ENCODE results near the gene MARK3.
"Not testable (repeated sequence)": the region's sequence is repeated elsewhere in the genome, so short reads cannot be mapped to it uniquely, and the experiment has no call there.

Gene MARK3

DNA sequence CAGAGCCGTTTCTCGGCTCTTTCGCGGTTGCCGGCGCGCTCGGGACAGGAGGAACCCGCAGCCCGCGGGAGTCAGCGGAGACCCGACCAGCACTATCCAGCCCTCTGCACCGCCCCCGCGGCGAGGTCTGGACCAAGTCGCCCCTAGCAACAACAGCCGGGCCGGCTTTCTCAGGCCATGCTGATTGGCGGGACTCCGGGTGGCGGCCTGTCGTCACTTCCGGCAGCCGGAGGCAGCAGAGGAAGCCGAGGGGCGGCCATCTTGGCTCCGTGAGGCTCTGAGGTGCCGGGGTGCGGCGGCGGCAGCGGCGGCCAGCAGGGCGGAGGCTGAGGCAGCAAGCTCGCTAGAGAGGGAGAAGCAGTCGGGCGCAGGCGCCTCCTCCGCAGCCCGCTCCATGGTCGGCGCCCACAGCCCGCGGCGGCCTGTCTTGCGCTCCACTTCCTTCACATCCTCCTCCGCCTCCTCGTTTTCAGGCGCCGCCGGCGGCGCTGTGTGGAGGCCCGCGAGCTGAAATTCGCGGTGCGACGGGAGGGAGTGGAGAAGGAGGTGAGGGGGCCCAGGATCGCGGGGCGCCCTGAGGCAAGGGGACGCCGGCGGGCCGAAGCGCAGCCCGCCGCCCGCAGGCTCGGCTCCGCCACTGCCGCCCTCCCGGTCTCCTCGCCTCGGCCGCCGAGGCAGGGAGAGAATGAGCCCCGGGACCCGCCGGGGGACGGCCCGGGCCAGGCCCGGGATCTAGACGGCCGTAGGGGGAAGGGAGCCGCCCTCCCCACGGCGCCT lies at the start of gene MARK3:
Gene MARK3, plus strand, starts transcription at position 264 of the 777 bp plus-strand sequence. CDS start 615 bp downstream, outside the sequence.
- peak; percentile 94 to 96 (median 95) for DNase-seq (ENCODE audit: low read depth in 2 of 3, low spot score in 1 of 3)

DNA sequence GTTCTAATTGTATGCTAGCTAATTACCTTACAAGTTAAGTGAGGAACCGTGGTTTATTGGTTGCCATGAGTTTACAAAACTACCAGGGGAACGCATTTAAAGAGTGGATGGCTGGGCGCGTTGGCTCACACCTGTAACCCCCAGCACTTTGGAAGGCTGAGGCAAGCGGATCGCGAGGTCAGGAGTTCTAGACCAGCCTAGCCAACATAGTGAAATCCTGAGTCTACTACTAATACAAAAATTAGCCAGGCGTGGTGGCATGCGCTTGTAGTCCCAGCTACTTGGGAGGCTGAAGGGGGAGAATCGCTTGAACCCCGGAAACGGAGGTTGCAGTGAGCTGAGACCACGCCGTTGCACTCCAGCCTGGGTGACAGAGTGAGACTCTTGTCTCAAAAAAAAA lies 49.0 kb upstream of the MARK3 start:
- no peak for DNase-seq (ENCODE audit: low read depth in 2 of 3, low spot score in 1 of 3)

DNA sequence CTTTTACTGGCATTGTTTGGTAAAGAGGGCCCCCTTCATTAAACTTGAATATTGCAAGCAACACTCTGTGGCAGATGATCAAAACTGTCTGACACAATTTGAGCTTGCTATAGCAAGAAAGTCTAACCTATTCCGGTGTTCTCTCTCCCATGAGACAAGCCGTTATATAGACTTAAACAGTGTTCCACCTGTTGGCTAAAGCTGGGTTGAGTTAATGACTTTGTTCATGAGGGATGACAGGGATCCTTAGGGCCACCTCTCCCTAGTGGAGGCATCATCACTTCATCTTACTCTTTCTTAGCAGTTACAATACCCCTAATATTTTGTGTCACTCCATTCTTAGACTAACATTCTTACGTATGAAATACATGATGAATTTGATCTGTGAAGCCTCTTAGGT lies 47.4 kb upstream of the MARK3 start:
- DNase-seq (ENCODE audit: low read depth in 2 of 3, low spot score in 1 of 3): no peak

DNA sequence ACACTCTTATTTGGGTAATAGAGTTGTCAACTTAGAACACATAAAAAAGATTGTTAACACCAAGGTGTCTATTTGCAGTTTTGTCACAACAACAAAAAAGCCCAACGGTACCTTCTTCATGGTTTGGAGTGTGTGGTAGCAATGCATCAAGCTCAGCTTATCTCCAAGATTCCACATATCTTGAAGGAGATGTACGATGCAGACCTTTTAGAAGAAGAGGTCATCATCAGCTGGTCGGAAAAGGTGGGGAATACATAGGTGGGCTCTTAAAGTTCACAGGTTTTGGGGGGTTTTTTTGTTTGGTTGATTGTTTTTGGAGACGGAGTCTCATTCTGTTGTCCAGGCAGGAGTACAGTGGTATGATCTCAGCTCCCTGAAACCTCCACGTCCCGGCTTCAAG lies 45.7 kb upstream of the MARK3 start:
- no peak for DNase-seq (ENCODE audit: low read depth in 2 of 3, low spot score in 1 of 3)

DNA sequence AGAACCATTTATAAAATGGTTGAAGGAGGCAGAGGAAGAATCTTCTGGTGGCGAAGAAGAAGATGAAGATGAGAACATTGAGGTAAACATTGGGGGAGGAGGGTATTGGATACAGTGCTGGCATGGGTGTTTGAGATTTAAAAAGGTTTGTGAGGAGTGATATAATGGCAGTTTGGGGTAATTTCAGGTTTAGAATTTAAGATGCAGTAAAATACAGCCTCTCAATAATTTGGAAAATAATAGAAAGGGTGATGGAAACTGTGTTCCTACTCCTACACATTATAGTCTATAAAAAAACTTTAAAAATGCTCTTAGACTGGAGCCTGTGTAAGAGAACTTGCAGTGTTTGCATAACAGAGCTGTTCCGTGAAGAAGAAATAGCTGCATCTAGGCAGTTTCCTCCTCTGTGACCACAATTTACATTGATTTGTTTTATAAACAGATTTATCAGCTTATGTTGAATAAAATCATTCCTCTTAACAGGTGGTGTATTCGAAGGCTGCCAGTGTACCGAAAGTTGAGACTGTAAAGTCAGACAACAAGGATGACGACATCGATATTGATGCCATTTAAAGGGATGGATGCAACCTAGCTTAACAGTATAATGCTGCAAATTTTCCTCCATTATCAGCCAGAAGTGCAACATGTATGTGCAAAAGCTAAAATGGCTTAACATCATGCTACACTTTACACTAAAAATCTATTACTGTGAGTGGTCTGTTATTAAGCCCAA lies 44.6 kb upstream of the MARK3 start:
- DNase-seq (ENCODE audit: low read depth in 2 of 3, low spot score in 1 of 3): no peak

DNA sequence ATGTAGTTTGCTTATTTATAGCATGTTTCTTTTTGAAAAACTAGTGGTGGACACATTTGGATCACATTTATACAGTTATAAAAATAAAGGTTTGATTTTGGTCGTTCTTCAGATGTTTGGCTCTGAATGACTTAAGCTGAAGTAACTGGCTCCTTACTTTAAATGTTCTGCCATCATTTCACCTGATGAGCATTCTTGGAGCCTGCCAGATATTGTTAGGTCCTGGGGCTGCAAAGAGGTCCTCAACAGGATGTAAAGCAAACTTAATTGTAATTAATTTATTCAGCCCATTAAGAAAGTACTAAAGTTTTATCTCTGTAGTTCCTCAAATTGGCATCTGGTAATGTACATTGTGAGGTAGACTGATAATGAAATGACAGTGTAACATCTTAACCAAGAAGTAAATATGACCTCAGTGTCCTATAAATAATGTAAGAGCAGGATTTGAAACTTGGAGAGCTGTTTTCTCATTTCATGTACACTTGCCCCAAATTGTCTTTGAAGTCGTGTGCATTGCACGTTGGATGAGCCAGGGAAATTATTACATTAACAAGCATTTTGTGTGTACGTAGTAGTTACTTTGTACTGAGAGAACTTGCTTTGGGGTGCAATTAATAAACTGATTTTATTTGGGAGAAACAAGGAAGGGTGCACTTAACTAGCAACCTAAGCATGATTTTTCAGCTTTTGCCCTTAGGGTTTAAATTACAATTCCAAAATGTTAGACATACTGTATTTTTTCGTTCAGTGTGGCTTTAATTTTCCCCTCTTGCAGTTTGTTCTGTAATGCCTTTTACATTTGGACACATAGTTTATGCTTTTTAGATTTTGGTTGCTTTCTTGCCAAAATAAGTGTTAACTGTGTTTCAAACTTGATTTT lies 43.7 kb upstream of the MARK3 start:
- no peak for DNase-seq (ENCODE audit: low read depth in 2 of 3, low spot score in 1 of 3)

DNA sequence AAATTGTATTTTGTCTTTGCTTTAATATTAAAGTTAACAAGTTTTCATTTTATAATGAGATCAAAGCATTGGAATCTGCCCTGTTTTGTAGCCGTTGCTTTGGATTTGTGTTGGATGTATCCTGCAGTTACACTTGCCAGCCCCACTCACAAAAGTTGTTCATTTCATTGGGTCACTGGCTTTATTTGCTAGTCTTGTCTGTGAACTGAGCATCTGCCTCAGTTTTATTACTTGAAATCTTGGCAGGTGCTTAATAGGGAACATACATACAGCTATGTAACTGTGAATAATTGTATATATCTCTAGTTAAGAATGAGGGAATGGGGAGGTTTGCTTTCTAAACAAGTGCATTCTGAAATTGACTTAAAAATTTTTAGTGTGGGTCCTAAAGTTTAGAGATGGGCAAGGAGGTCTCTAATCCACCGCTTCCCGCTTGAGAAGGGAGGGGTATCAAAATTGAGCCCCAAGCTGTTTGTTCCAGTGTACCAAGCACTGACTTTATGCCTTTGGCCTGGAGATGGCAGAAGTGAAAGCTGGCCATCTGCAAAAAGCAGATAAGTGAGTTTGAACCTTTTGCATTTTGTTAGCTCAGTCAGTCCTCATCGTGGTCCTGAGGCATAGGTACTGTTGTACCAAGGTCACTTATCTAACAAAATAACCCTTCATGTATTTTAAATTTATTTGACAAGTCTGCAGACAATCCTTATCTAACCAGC lies 41.9 kb upstream of the MARK3 start:
- no peak for DNase-seq (ENCODE audit: low read depth in 2 of 3, low spot score in 1 of 3)

DNA sequence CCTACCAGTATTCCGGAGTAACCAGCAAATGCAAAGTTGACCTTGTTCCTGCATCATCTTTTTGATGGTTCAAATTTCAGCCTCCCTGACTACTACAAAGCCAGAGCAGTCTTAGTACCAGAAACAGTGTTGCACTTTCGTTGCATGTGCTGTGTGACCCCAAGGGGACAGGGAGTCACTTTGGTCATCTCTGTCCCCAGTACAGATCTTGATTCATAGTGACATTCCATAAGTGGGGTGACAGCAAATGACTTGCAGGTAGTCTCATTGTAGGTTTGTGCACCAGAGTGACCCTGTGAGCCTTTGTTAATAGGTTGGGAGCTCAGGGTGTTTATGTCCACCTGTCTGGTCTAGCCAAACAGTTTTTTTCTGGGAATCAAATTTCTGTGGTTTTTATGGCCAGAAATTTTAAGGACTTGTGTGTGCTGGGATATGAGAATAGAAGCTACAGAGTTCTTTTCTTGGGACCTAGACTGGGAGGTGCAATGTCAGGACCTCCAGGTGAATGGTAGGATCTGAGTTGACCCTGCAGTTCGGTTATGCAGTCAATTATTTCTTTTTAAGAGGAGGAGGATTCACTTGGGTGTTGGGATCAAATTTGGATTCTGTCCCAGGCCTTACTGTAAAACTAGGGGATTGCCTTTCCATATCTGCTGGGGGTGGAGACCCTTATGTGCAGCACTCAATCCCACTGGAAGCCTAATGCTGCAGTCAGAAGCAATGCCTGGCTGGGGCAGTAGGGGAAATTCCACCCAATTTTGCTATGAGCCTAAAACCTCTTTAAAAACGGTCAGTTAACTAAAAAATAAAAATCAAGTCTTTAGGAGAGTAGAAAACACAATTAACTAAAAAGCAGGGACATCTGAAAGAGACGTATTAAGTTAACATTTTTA lies 41.1 kb upstream of the MARK3 start:
- DNase-seq (ENCODE audit: low read depth in 2 of 3, low spot score in 1 of 3): no peak

DNA sequence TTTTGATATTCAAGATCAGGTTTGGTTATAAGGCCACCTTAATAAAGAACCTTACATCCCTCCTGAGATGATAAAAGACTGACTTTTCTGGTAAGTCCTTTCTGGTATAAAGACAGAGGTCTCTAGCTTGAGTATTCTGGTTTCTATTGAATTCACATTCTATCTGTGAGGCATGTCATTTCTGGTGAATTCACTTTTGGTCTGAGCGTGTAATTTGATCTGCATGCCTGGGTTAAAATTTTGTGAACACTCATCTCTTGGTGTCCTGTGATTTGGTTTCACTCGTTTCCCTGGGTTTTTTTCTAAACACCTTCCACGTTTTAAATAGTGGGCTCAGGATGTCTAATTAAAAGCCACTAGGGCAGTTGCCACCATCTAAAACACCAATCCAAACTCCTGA lies 38.9 kb upstream of the MARK3 start:
- DNase-seq (ENCODE audit: low read depth in 2 of 3, low spot score in 1 of 3): no peak

DNA sequence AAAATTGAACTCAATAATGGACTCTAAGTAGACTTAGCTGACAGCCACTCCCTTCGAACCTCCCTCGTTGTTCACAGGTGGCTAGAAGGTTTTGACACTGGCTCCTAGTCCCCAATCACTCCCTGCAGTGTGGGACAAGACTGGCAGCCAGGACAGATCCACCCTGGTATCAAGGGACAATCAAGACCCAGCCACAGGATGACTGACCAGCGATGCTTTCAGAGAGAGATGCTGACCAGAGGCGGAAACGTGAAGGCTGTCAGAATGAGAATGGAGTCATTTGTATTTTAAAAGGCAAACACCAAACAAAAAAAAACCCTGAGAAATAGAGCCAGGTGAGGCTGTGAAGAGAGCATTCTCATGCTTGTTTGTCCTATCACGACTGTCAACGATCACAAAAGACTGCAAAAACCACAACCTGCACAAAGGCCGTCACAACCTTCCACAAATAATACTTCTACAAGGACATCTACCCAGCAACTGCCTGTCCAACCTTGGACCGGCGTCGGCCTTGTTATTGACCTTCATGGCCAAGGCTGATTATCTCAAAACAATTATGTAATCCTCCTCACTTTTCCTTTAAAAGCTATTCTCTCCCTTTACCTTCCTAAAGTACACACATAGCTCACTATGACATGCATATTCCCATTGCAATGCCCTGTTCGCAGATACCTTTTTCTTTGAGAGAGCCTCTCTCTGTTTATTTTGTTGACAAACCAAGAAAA lies 38.0 kb upstream of the MARK3 start:
- no peak for DNase-seq (ENCODE audit: low read depth in 2 of 3, low spot score in 1 of 3)

DNA sequence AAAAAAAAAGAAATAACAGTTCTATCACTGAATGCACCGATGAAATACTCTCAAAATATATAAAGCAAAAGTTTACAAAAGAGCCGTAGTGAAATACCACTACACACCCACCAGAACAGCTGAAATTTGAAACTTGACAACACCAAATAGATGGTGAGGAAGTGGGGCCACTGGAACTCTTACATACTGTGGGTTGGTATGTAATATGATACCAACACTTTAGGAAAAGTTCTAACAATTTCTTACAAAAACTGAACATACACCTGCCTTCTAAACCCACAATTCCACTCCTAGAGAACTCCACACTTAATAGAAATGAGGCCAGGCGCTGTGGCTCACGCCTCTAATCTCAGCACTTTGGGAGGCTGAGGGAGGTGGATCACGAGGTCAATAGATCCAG lies 37.1 kb upstream of the MARK3 start:
- DNase-seq (ENCODE audit: low read depth in 2 of 3, low spot score in 1 of 3): no peak

DNA sequence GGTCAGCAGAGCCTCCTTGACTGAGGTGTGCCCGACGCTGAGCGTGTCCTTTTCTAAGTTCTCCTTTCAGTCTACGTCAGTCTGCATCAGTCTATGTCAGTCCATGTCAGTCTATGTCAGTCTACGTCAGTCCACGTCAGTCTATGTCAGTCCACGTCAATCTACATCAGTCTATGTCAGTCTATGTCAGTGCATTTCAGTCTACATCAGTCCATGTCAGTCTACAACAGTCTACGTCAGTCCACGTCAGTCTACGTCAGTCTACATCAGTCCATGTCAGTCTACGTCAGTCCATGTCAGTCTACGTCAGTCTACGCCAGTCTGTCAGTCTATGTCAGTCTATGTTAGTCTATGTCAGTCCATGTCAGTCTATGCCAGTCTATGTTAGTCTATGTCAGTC lies 35.2 kb upstream of the MARK3 start:
- no peak for DNase-seq (ENCODE audit: low read depth in 2 of 3, low spot score in 1 of 3)

DNA sequence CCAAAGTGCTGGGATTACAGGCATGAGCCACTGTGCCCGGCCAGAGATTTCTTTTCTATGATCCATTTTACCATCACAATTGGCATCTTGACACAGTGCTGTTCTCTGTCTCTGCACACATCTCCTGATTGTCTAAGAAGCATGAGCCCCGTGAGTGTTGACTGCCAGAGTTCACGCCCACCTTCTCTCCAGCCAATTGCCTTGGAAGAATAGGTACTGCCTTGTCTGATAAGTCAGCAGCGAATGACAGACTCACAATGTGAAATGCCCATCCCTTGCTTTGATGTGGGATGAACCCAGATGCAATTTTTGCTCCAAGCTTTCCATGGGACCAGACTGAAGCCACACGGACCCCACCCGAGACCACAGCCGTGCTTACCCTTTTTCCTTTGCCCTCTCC lies 31.9 kb upstream of the MARK3 start:
- DNase-seq (ENCODE audit: low read depth in 2 of 3, low spot score in 1 of 3): no peak

DNA sequence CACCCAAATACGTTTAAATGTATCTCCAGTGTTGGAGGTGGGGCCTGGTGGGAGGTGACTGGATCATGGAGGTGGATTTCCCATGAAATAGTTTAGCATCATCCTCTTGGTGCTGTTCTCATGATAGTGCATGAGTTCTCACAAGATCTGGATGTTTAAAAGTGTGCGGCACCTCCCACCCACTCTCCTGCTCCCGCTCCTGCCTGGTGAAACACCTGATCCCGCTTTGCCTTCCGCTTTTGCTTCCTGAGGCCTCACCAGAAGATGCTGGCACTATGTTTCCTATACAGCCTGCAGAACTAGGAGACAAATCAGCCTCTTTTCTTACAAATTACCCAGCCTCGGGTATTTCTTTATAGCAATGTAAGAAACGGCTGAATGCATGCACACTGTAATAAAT lies 31.1 kb upstream of the MARK3 start:
- DNase-seq (ENCODE audit: low read depth in 2 of 3, low spot score in 1 of 3): no peak

DNA sequence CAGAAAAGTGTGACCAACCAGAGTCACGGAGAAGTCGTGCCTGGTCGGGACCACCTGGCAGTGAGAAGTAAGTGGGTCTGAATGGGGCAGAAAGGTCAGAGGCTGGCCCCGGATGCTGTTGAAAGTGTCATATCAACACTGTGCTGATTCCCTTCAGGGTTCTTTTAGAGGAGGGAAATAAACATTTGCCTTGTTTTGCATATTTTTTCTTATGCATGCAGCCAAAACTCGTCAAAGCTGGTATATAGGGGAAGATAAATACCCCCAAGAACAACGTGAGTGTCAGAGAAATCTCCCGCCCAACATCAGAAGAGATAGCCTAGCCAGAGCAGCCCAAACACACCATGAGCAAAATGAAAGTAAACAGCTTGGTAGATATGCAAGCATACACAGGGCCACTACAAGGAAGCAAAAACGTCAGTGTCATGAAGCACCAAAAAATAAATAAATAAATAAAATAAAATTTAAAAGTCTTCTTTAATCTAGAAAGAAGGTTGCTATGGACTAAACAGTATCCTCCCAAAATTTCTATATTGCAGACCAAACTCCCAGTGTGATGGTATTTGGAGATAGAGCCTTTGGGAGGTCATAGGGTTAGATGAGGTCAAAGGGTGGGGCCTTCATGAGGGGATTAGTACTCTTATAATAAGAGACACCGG lies 29.1 kb upstream of the MARK3 start:
- DNase-seq (ENCODE audit: low read depth in 2 of 3, low spot score in 1 of 3): no peak

DNA sequence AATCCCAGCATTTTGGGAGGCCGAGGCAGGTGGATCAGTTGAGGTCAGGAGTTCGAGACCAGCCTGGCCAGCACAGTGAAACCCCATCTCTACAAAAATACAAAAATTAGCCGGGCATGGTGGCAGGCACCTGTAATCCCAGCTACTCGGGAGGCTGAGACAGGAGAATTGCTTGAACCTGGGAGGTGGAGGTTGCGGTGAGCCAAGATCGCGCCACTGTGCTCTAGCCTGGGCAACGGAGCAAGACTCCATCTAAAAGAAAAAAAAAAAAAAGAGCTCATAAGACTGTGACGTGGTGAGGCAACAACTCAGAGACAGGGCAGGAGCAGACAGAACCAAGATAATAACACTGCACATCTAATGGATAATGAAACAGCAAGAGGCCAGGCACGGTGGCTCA lies 27.7 kb upstream of the MARK3 start:
- DNase-seq (ENCODE audit: low read depth in 2 of 3, low spot score in 1 of 3): not testable (repeated sequence)

DNA sequence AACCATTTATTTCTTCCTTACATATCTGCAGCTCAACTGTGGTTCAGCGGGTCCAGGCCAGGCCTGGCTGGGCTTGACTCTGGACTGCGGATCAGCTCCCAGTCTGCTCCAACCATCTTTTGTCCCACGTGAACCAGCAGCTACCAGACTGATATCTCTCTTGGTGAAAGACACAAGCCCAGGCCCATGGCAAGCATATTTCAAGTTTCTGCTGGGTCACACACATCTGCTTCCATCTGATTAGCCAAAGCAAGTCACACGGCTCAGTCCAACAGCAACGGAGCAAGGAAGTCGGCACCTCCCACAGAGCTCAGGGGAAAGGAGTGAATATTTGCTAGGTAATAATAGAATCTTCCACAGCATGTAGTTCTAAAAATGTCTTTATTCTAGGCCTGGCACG lies 24.7 kb upstream of the MARK3 start:
- no peak for DNase-seq (ENCODE audit: low read depth in 2 of 3, low spot score in 1 of 3)

DNA sequence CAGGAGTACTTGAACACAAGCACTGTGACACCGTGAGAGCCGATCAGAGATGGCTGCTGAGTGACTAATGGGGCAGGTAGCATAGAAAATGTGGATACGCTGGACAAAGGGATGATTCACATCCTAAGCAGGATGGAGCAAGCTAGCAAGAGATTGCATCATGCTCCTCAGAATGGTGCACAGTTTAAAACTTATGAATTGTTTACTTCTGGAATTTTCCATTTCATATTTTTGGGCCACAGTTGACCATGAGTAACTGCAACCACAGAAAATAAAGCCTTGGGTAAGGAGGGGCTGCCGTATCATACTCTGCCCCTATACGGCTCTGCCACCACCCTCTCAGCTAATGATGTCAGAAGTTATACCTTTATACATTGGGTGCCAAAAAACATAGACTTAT lies 23.3 kb upstream of the MARK3 start:
- no peak for DNase-seq (ENCODE audit: low read depth in 2 of 3, low spot score in 1 of 3)

DNA sequence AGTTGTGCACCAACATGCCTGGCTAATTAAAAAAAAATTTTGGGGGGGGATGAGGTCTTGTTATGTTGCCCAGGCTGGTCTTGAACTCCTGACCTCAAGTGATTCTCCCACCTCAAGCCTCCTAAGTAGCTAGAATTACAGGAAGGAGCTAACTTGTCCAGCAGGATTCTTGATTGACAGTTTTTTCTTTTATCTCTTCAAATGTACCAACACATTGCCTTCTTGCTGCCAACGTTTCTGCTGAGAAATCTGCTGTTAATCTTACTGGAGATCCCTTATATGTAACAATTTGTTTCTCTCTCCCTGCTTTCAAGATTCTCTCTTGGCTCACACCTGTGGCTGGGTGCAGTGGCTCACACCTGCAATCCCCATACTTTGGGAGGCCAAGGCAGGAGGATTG lies 22.4 kb upstream of the MARK3 start:
- no peak for DNase-seq (ENCODE audit: low read depth in 2 of 3, low spot score in 1 of 3)

Measured in stimulated activated CD4-positive, alpha-beta T cell treated with anti-CD3 and anti-CD28 coated beads, Interleukin-12 subunit alpha, Interleukin-12 subunit beta, amount 100 ng/mL, for 48 hours (primary cell).